ENCODE results near the gene TMC3. TPM values are rescaled to one million over a fixed set of nuclear protein-coding genes. Genes with fewer than 3 reads are reported as not detected.

The TMC3 gene
- total and polyA plus RNA-seq, 8 donors, result under 0.01 to 0.92 (median 0.03) TPM; not detected in 5

DNA sequence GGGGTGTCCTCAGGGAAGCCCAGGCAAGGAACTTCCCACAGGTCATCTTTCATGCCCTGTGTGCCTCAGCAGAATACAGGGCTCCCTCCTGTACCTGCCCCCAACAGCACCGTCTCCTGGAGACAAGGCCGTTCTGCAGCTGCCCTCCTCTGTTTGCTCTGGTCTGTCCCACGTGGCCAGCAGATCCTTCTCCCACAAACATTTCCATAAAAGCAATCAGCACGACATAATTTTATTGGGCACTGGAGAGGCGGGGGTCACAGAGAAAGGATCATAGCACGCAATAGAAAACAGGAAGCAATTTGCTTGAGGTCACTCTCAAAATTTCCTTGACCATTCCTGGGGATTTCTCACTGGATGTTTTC lies 79.5 kb downstream of the TMC3 start:
- 15 to 41% (median 30%) methylated on average over 5 to 6 of the region's 6 CpGs for WGBS, 5 donors
- peak overlapping the region in 1 of 4 donors; percentile 18 for H3K4me3 ChIP-seq

DNA sequence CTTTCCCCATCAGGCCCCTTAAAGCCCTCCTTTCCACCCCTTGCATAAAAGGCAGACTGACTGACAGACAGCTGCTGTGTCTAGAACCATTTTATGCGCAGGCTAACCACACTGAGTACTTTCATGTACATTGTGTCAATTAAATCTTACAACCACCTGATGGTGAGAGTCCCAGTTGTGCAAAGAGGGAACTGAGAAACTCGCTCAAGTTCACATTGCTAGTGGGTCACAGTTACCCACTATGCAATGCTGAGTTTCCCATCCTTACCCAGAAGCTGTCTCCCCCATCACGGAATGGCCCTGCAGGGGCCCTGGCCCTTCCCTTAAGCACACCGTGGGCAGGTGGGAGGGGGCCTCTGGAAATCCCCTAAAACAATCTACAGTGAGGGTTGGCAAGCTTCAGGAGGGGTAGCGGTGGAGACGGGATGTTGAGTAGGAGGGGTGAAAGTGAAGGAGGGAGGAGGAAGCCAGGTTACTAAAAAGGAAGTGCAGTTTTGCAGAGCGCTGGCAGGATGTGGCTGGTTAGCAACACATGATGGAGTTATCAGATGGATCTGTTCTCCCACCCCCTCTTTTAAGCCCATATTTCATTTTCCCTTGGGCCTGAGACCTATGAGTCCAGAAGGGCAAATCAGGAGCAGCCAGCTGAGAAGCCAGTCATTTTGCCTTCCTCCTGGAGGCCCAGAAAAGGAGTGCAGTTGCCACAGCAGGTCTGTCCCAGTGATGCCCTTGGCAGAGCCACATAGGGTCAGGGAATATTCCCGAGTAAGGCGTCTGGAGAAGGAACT lies 80.1 kb downstream of the TMC3 start:
- Histone ChIP-seq H3K27ac (peak overlapping the region; percentile 54 to 82 (median 59)), H3K36me3 (peaks cover 0 to 21% (median 3%) of the 10 kb centered on the region in 4 donors), H3K9me3 (no peaks in the 10 kb centered on the region), H3K4me3 (peak overlapping the region in 1 of 4 donors; percentile 18), H3K4me1 (peaks cover 5 to 43% (median 28%) of the 10 kb centered on the region in 4 donors), H3K27me3 (no peaks in the 10 kb centered on the region)
- no peak for TF ChIP-seq EP300 (IDR thresholded peaks at IDR 0.05)
- TF ChIP-seq POLR2AphosphoS5 (IDR thresholded peaks at IDR 0.05), result no peak
- TF ChIP-seq, protein P1, sequence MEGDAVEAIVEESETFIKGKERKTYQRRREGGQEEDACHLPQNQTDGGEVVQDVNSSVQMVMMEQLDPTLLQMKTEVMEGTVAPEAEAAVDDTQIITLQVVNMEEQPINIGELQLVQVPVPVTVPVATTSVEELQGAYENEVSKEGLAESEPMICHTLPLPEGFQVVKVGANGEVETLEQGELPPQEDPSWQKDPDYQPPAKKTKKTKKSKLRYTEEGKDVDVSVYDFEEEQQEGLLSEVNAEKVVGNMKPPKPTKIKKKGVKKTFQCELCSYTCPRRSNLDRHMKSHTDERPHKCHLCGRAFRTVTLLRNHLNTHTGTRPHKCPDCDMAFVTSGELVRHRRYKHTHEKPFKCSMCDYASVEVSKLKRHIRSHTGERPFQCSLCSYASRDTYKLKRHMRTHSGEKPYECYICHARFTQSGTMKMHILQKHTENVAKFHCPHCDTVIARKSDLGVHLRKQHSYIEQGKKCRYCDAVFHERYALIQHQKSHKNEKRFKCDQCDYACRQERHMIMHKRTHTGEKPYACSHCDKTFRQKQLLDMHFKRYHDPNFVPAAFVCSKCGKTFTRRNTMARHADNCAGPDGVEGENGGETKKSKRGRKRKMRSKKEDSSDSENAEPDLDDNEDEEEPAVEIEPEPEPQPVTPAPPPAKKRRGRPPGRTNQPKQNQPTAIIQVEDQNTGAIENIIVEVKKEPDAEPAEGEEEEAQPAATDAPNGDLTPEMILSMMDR (IDR thresholded peaks at IDR 0.05), result no peak
- no peak for TF ChIP-seq POLR2A (IDR thresholded peaks at IDR 0.05)
- peak; percentile 42 to 74 for DNase-seq
- WGBS, 5 donors, result 53 to 61% (median 59%) methylated on average over 9 of the region's 9 CpGs
- intact Hi-C loops (cut with DNase I; ENCODE audit: low total_unique reads), result no loop called here

More for the DNA sequence above, 79.5 kb downstream of the TMC3 start:
- TF ChIP-seq POLR2A (IDR thresholded peaks at IDR 0.05) (no peak), POLR2AphosphoS5 (IDR thresholded peaks at IDR 0.05) (no peak), EP300 (IDR thresholded peaks at IDR 0.05) (no peak)
- TF ChIP-seq, protein P1 (IDR thresholded peaks at IDR 0.05), result no peak
- no peak for DNase-seq
- H3K9me3 ChIP-seq, result no peaks in the 10 kb centered on the region
- no peaks in the 10 kb centered on the region for H3K27me3 ChIP-seq
- H3K36me3 ChIP-seq, result peaks cover 0 to 27% (median 8%) of the 10 kb centered on the region in 4 donors
- peak overlapping the region; percentile 54 to 82 (median 59) for H3K27ac ChIP-seq
- peaks cover 5 to 46% (median 28%) of the 10 kb centered on the region in 4 donors for H3K4me1 ChIP-seq
- intact Hi-C loops (cut with DNase I; ENCODE audit: low total_unique reads), result no loop called here

DNA sequence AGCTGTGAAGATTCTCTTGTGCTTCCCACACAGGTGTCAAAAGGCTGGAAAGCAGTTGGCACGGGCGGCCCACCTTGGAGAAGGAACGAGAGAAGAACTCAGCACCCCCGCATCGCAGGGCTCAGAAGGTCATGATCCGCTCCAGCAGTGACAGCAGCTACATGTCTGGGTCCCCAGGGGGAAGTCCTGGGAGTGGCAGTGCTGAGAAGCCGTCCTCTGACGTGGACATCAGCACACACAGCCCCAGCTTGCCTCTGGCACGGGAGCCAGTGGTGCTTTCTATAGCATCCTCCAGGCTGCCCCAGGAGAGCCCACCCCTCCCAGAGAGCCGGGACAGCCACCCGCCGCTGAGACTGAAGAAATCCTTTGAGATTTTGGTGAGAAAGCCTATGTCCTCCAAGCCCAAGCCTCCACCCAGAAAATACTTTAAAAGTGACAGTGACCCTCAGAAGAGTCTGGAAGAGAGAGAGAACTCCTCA lies 81.5 kb downstream of the TMC3 start:
- 74 to 88% (median 82%) methylated on average over 9 to 12 of the region's 12 CpGs for WGBS, 5 donors
- TF ChIP-seq POLR2AphosphoS5 (IDR thresholded peaks at IDR 0.05), result no peak
- TF ChIP-seq POLR2A (IDR thresholded peaks at IDR 0.05), result no peak
- TF ChIP-seq EP300 (IDR thresholded peaks at IDR 0.05), result no peak
- TF ChIP-seq, protein P1 (IDR thresholded peaks at IDR 0.05), result no peak
- Histone ChIP-seq H3K4me3 (no peak overlapping the region), H3K9me3 (no peaks in the 10 kb centered on the region), H3K27me3 (no peaks in the 10 kb centered on the region), H3K27ac (peak overlapping the region in 3 of 5 donors; percentile 11 to 82 (median 68)), H3K4me1 (peaks cover 5 to 43% (median 24%) of the 10 kb centered on the region in 4 donors), H3K36me3 (peaks cover 0 to 16% (median 0%) of the 10 kb centered on the region in 4 donors)
- intact Hi-C loops (cut with DNase I; ENCODE audit: low total_unique reads), result no loop called here
- peak in 1 of 2 donors; percentile 42 for DNase-seq

DNA sequence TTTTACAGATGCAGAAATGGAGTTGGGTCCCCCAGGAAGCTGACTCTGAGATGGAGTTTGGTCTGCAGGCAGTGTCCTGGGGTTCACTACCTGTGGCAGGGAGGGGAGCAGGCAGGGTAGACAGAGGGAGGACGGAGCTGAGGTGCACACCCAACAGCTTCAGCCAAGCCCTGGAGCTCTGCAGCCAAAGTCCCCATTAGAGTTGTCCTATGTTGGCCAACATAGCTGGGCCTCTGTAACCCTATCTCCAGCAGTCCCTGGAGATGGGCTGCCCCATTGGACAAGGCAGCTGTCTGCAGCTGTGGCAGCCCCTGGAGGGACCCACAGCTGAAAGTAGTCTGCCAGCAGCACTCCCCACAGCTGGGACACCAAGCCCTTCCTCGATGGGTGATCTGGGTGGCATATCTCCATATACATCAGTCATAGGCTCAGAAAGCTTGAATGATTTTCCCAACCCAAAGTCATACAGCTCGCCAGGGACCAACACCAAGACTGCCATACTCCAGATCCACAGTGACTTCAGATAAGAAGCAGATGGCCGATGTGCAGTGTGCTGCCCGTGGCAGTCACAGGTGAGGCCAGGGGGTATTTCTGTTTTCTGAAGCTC lies 82.0 kb downstream of the TMC3 start:
- TF ChIP-seq, protein P1 (IDR thresholded peaks at IDR 0.05), result no peak
- TF ChIP-seq EP300 (IDR thresholded peaks at IDR 0.05), result no peak
- TF ChIP-seq POLR2AphosphoS5 (IDR thresholded peaks at IDR 0.05), result no peak
- TF ChIP-seq POLR2A (IDR thresholded peaks at IDR 0.05), result no peak
- Histone ChIP-seq H3K4me1 (peaks cover 5 to 43% (median 24%) of the 10 kb centered on the region in 4 donors), H3K4me3 (no peak overlapping the region), H3K9me3 (no peaks in the 10 kb centered on the region), H3K27me3 (no peaks in the 10 kb centered on the region), H3K36me3 (peaks cover 0 to 16% (median 0%) of the 10 kb centered on the region in 4 donors), H3K27ac (peak overlapping the region in 3 of 5 donors; percentile 11 to 82 (median 68))
- 63 to 88% (median 71%) methylated on average over 4 to 5 of the region's 5 CpGs for WGBS, 5 donors
- DNase-seq, result no peak
- intact Hi-C loops (cut with DNase I; ENCODE audit: low total_unique reads), result no loop called here

All from stomach (tissue), 9 donors.